HTERT RPE-1 (cell line): ENCODE data around the gene PRKCE.

ENCODE experiments used
- in situ Hi-C: fragments of 300-500 bp; cut with MboI; formaldehyde crosslinking; loops from 4 replicates; pipeline ENCODE4 v1.14.3; 2020; ENCODE audit warnings: low sequenced_read_pairs

Gene PRKCE

DNA sequence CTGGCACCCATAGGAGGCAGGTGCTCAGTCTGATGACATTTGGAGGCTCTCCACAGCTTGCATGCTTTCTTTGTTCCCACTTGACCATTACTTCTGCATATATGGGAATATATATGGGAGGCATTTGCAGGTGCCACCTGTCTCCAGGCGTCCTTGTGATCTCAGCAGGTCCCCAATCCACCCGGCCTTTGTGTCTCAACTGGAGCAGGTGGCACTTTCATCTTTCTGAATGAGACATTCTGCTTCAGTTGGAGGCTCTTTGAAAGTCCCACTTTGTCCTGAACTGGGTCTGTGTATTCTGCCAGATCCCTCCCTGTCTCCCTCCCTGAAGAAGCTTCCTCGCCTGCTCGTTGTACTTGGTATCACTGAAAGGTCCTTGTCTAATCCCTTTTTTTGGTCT lies 327.6 kb downstream of the PRKCE start:
- in situ Hi-C loops = no loop called here

DNA sequence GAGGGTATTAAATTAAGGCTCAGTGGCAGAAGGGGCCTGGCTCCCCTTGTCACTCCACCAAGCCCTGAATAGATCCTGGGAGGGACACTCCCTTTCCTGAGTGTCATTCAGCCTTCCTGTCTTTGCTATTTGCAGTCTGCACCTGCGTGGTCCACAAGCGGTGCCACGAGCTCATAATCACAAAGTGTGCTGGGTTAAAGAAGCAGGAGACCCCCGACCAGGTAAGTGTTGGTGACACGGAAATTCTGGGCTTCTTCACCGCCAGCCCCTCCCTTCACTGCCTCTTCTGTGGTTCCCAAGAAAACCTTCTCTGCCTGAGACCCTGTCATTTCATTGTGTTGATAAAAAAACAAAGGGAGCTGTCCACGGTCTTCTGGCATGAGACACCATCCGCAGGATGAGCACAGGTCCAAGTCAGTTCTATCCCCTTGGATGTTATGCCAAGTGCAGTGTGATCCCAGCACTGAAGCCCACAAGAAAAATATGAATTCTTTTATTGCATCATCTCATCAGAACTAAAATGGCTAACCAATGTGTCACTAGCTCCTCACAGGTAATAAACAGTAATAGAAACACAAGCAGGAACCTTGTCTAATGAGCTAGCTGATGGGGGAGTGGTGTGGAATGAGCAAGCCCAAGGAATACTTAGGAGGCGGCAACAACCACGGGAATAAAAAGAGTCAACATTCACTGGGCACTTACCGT lies 328.8 kb downstream of the PRKCE start:
- in situ Hi-C loops = no loop called here

DNA sequence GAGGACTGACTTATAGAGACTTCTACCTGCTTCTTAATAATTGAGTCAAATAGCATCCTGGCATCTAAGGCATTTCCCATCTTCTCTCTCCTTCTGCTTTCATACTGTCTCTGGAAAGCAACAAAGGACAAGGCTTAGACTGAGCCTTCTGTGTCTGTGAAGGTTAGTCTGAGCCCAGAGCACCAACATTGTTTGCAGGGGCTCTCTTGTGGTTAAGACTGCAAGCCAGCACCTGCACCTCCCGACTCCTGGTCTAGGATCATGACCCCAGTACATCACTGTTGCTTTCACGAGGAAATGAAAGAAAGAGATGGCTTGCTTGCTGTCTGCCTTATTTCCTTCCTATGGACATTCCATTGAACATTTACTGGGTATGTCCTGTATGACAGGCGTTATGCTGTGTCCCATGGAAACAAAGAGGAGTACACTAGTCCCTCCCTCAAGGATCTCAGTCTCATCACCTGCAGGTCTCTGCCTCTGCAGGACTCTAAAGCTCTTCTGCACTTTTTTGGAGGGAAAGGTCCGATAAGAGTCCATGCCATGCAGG lies 330.0 kb downstream of the PRKCE start:
- in situ Hi-C loops = no loop called here

DNA sequence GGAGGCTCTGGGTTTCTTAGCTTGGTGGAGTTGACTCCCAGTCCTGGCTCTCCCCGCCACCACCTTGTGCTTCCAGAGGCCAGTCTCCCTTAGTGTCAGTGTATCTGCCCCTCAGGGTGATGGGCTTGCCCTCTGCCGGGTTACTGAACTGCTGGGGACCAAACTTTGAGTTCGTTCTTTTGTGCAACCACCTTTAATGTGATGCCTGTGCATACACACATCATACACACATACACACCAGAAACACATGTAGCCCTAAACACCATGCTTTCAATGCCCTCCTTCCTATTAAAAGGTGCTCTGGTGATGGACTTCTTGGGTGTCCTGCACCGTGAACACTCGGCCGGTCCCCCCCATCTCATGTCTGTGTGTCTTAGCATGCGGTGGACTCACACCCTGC lies 330.6 kb downstream of the PRKCE start:
- in situ Hi-C loops = no loop called here

DNA sequence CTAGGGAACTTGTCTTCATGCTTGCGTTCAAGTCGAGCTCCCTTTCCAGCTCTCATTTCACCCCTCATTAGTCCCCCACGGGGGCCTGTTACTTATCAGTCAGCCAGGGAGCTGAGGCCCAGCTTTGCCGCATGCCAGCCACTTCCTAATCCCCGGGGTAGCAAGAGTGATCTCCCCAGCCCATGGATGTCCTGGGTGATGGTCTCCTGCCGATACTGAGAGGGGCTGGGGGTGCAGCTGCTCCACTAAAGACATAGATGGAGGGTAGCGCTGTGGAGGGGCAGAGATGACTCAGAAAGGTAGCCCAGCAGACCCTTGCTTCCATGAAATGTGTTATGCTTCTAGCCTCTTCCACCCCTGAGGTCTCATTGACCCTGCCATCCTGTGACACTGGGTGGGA lies 331.7 kb downstream of the PRKCE start:
- in situ Hi-C loops = no loop called here

DNA sequence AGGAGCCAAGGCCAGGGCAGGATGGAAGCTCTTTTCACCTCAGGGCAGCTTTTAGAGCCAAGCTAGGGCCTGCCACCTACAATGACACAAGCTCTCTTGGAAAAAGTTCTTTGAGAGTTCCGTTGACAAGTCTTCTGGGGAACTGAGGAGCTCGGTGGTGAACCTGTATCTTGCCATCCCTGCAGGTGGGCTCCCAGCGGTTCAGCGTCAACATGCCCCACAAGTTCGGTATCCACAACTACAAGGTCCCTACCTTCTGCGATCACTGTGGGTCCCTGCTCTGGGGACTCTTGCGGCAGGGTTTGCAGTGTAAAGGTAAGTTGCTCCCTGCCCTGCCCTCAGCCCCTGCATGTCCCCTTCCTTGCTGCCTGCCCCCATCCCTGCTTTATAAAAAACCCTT lies 332.9 kb downstream of the PRKCE start:
- in situ Hi-C loops = no loop called here

DNA sequence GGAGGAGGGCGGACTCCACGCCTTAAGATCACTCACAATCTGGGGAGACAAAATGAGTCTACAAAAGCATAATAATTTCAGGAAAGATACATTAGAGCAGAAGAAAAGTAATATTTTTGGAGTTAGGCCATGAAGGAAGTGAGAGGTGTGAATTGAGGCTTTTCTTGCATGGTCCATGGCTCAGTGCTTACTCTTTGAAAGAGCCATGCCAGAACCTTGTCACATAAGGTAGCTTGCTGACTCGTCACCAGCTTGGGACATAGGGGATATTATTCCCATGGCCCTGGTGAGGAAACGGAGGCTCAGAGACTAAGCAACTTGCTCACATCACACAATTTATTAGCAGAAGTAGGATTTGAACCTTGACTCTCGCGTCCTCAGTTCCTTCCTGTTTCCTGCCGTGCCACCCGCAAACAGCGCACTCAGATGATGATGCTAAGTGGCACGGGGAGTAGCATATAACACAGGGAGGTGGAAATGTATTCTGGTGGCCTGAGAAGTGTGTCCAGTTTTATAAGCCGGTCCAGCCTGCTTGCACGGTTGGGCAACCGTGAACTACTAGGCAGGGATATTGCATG lies 333.5 kb downstream of the PRKCE start:
- in situ Hi-C loops = no loop called here

DNA sequence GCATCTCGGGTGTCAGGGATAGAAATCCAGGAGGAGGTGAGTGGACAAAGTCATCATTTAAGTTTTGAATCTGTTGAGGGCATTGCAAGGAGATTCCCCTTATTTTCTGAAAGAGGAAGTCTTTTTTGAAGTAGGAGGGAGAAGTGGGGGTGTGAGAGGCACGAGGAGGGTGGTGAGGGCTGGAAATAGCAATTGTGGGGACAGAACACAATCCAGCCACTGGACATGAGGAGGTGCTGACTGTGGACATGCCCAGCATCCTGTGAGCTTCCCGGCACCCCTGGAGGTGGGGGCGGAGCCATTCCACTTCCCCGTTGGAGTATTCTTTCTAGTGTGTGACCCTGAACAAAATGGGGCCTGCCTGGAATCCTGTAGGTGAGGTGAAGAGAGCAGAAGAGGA lies 335.0 kb downstream of the PRKCE start:
- in situ Hi-C loops = no loop called here

DNA sequence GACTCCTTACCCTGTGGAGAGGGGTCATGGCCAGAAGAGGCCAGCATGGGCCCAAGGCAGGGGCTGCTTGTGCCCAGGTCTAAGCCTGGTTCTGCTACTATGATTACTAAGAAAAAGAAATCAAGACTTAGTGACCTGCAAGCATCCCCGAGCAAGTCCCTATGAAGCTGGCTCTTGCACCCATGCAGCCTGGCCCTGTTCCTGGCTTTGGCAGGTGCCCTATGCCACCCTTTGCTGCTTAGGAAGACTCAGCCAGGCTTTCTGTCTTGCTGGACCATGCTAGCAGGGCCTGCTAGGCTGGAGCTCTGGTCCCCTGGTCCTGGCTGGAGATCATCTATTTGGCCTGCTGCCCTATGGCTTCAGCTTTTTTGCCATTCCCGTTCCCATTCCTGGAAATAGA lies 336.4 kb downstream of the PRKCE start:
- in situ Hi-C loops = no loop called here

DNA sequence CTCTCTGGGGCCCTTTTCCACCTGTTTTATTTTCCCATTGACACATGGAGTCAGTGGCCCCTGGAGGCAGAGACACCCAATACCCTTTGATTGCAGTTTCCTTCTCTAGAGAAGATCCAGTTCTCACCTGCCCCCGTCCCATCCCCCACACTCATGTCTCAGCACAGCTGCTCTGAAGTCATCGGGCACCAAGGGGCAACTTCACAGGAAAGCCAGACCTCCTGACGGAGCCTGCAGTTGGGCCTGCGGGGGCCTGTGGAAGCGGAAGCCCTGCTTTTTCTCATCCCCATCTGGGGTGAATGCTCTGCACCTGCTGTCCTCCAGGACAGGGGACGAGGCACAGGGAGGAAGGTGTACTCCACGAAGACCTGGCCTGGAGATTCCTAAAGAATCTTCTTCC lies 337.4 kb downstream of the PRKCE start:
- in situ Hi-C loops = no loop called here

DNA sequence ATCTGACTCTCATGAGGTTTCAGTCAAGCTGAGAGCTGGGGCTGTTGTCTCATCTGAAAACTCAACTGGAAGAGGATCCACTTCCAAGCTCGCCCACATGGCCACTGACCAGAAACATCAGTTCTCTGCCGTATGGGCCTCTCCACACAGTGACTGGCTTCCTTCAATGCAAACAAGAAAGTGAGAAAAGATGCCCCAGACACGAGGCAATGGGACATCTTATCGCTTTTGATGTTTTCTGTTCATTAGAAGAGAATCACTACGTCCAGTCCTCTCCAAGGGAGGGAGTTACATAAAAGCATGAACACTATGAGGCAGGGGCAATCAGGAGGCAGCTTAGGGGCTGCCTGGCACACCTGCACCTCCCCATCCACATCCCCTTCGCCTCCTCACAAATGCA lies 338.7 kb downstream of the PRKCE start:
- in situ Hi-C loops = no loop called here

DNA sequence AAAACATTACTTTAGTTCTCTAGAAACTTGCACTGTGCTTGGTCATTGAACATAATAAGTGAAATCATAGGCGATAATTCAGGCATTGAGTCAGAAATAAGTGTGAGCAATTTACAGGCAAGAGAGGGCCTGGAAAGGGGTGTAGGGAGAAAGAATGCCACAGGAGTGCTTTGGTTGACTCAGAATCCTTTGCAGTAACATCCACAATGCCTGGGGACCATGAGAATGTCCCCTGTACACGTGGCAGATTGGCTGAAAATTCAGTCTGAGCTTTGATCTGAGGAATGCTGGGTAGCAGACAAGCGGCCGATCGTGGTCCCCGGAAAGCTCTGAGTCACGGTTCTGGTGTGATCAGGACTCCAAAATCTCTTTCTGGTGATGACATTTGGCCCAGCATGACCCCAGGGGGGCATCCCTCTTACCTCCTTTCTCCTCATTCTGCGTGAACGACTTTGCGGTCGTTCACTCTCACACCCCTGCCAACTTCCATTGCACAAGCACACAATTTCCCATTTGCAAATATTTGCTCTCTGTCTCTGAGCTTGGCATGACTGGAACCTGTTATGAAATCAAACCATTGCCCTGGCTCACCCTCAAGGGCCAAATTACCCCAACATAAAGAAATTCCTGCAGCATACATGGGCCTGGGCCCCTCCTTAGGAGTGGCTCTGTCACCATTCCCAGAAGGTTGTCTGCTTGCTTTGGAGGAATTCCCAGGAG lies 340.7 kb downstream of the PRKCE start:
- in situ Hi-C loops = no loop called here

DNA sequence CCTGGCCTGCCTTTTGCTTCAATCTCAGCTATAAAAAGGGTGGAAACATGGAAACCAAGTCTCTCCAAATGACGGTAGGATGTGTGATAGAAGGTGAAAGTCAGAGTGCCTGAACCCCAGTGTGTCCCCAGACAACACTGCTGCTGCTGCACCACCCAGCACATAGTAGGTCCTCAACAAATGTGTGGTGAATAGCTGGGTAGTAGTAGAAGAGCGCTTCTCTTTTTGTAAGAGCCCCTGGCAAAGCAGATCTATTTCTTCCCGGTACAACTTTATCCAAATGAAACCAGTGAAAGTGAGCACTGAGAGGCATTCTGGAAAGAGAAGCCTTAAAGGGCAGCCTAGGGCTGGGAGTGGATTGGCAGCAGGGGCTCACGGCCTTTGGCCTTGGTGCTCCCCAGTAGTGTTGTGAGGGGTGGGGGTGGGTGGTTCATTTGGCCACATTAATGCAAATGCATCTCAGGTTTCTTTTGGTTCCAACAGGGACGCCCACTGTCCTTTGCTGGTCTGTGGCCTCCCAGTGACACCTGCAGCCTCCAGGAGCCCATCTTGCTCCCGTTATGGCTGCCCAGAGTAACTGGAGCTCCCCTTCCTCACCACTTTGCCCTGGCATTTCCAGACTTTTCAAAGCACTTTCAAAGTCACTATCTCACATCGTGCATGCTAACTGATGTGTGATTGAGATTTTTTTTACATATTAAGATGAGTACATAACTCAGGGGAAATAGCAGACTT lies 341.4 kb downstream of the PRKCE start:
- in situ Hi-C loops = no loop called here

DNA sequence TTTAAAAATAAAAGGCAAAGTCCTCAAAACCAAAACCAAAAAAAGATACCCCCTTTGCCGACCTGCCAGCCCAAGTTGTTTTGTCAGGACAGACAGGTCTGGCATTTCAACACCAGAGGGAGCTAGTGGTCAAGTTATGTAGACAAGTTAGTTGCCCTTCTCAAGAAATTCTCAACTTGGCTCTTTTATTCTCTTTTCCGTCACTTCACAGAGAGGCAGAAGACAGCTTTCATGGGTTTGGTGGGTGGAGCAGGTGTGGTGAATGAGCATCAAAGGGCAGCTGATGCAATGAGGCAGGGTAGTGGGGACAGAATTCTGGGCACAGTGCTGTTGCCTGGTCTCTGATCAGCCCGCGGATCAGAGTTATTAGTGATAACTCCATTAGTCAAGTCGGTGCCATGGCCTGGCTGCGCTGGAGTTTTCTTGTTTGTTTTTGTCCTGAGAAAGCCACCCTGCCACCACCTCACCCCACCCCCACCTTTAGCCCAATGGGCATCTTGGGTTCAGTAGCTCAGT lies 342.1 kb downstream of the PRKCE start:
- in situ Hi-C loops = no loop called here

DNA sequence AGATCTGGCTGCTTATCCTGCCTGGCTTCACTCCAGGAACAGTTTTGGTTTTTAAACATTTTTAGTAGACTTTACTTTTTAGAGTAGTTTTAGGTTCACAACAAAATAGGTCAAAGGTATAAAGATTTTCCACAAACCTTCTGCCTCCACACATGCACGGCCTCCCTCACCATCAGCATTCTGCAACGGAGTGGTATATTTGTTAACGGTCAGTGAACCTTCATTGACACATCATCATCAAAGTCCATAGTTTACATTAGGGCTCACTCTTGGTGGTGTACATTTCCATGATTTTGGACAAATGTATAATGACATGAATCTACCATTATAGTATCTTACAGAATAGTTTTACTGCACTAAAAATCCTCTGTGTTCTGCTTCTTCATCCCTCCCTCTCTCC lies 342.6 kb downstream of the PRKCE start:
- in situ Hi-C loops = no loop called here

DNA sequence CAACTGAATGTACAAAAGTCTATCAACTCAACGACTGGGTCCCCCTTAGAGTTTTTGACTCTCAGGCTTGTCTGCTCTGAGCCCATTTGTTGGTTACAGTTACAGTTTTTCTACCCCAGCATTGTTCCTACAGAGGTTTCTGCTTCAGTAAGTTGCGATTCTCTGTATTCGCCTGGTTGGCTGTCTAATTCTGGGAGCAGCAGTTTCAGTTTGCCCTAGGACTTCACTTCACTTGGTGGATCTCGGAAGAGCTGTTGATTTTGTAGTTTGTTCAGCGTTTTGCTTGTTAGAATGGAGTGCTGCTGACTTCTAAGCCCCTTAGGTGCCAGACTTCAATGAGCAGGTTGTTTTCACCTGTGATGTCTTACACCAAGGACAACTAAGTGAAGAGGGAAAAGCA lies 349.2 kb downstream of the PRKCE start:
- in situ Hi-C loops = no loop called here

DNA sequence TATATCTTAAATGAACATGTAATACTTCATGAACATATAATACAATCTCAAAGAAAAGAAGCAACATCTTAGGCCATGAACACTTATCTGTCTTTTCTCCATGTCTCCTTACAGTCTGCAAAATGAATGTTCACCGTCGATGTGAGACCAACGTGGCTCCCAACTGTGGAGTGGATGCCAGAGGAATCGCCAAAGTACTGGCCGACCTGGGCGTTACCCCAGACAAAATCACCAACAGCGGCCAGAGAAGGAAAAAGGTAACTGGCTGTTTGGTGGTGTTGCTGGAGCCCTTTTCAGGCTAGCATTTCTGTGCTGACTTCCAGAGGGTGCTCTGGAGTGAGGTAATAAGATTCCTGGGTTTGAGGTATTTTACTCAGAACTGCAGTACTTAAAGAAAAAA lies 349.8 kb downstream of the PRKCE start:
- in situ Hi-C loops = no loop called here

DNA sequence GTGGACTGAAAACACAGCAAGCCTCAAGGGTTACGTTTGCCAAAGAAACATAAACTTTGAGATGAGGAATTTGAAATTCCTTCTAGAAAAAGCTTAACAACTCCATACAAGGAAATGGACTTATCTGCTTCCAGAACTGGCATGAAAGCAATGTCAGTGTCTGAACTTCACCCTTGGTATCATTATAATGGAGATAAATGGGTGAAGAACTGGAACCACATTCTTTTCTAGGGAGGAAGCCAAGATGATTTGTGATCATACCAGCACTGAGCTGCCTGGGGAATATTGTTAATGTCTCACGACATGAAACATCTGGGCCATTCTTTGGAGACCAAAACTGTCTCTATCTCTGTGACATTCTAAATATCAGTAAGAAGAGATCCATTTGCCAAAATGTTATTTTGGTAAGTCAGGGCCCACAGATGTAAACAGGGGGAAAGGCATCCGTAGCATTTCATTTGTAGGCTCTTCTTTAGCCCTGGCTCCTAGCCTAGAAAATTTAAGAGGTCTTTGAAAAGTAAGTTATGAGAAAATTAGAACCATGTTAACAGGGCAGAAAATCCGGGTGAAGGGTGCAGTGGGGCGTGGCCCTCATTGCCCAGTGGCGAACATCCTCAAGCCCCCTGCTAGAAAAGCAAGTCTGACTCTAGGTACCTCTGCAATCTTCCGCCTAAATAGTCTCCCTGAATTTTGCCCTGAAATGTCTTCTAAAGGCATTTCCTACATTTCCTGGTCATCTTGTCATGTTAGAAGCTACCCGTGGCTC lies 350.4 kb downstream of the PRKCE start:
- in situ Hi-C loops = no loop called here

DNA sequence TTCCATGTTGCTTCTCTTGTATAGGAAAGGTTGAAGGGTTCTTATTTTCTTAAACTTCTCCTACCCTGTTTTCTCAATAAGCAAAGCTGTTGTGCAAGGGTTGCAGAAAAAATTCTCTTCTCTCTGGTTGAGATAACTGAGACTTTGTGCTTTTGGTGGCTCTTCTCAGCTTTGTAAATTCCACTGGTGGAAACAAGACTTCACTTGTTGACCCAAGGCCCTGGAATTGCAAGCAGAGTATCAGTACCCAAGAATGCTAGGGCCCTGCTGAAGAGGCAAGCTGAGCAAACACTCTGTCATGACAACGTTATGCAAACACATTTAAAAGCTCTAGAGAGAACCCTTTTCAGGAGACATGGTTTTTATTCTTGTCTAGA lies 351.0 kb downstream of the PRKCE start:
- in situ Hi-C loops = no loop called here

DNA sequence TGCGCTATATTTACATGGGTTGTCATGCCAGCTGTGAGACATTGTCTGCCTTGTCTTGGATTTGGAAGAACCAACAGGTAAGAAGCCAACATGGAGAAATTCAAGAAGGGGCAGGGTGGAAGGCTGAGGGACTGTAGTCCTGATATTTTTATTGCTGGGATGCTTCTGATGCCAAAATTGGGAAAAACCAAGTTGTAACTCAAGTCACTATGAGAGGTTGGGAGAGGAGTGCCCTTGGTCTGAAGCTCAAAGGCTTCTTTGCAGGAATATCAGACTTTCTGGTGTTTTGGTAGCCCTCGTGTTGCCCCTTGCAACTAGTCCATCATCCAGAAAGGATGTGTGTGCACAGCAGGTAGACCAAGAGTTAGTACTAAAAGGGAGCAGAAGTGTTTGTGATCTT lies 351.5 kb downstream of the PRKCE start:
- in situ Hi-C loops = no loop called here
